Tongue (tissue), 2 donors: ENCODE measurements around the gene B4GALT3. TPM values are rescaled to one million over a fixed set of nuclear protein-coding genes. Genes with fewer than 3 reads are reported as not detected.
"Not testable (repeated sequence)": the region's sequence is repeated elsewhere in the genome, so short reads cannot be mapped to it uniquely, and the experiment has no call there.

Source experiments
- DNase-seq: peaks from one replicate; pipeline ENCODE4 v3.0.0-alpha.2; 2015
- total RNA-seq: library from RNA; depleted of rRNA; stranded (reverse); fragments of >200 nt; gene quantifications from one replicate; pipeline ENCODE4 v1.2.3, GENCODE V29; 2014

The B4GALT3 gene
- total RNA-seq, result 9.3 TPM

DNA sequence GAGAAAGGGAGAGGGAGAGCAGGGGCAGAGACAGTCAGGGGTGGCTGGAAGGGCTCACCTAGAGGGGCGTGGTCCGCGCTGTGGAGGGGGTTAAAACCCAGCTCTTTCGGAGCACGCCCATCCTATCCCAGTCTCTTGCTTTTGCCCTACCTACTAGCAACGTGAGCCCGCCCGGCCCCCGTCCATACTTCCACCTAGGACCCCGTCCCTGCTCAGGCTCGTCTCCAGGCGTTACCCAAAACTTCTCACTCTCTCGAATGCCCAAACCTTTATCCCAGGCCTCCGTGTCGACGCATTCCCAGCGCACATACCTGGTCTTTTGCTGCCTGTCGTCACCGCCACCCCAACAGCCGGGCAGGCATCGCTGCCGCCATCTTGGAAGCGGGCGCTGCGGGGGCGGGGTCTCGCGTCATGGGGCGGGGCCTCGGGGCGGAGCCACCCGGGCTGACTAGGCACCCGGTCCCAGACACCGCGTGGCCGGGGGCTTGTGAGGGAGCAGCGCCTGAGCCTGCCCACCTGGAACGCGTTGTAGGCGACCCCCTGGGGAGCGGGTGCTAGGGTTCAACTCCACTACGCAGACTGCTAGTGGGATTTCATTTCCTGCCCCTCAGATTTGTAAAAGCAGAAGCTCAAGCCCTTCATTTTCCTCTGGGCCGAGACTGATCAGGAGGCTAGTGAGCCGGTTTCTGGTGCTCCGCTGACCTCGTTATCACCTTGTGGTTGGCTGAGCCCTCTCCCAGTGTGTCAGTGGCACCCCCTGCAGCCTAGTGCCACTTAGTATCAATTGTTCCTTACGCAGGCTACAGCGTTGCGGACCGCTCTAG lies at the start of gene B4GALT3:
TSS of gene B4GALT3 (minus strand) at position 396 of the 824 bp plus-strand sequence. CDS start 1,447 bp downstream, outside the sequence.
- peak; percentile 94 for DNase-seq

DNA sequence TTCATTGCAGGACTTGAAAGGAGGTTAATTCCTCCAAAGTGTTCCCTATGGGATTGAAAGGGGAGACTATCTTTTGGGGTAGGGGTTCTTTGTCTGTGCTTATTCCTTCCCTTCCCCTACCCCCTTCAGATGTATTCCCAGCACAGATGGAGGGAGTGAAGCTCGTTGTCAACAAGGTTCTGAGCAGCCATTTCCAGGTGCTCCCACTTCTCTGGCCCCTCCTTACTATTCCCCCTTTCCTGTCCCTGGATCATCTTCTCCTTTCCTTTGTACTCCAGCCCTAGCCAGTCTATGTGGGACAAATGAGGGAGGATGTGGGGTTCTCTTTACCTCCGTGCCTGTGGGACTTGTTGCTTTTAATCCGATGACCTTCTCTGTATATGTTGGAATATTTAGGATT lies 49.5 kb upstream of the B4GALT3 start:
- no peak for DNase-seq

GRCh38 chr1:161226320-161226711 lies 49.0 kb upstream of the B4GALT3 start:
- DNase-seq, result no peak

DNA sequence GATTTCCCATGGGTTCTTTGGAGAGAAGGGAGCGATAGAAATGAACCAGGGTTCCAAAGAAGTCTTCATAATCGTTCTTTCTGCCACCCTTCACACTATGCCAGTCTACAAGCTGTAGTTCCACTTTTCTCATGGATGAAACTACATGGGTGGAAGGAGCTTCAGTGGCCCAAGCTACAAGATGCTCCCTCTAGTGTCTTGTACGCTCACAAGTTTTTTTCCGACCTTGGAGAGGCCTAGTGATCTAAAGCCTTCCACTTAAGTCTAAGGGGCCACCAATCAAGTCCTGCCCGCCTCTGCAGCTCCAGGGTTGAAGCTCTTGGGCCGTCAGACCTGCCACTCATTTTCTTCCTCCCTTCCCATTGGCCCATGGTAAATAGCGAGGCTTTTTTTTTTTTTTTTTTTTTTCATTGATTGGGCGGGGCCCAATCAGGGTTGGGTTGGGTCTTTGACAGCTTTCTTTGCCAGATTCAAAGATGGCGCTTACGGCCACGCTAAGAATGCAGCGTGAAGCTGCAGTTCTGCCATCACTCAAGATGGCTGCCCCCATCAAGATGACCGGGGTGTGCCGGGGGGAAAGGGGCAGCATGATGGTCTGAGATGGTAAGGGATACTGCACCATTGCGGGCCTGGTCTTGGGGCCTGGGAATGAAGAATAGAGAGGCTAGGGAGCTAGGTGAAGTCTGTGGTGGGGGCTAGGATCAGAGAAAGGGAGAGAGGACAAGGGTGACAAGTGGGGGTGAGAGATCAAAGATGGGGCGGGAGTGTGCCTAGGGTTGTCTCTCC lies 48.4 kb upstream of the B4GALT3 start, which contains the start of gene TOMM40L:
TSS of gene TOMM40L (plus strand) at position 527 of the 786 bp plus-strand sequence. CDS start 430 bp downstream, outside the sequence.
- peak; percentile 98 for DNase-seq

DNA sequence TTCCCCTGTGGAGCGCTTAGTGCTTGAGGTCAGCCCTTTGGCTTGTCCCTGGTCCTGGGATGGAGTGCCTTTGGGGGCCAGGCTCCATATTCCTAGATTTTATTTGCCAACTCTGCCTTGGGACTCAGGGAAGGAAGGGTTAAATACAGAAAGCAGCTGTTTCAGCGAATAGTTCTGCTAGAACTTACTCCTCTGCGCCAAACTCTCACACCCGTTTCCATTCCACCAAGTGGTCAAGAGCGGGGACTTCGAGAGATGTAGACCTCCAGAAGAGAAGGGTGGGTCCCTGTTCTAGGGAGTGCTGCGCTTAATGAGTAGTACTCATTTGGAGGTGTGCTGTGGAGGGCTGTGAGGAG lies 47.8 kb upstream of the B4GALT3 start:
- no peak for DNase-seq

DNA sequence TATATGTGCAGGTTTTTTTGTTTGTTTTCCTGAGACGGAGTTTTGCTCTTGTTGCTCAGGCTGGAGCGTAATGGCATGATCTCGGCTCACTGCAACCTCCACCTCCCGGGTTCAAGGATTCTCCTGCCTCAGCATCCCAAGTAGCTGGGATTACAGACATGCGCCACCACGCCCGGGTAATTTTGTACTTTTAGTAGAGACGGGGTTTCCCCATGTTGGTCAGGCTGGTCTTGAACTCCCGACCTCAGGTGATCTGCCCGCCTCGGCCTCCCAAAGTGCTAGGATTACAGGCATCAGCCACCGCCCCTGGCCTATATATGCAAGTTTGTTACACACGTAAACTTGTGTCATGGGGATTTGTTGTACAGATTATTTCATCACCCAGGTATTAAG lies 47.4 kb upstream of the B4GALT3 start:
- DNase-seq, result not testable (repeated sequence)

- no peak for DNase-seq
Measured at GRCh38 chr1:161223805-161224694, 46.7 kb upstream of the B4GALT3 start.

DNA sequence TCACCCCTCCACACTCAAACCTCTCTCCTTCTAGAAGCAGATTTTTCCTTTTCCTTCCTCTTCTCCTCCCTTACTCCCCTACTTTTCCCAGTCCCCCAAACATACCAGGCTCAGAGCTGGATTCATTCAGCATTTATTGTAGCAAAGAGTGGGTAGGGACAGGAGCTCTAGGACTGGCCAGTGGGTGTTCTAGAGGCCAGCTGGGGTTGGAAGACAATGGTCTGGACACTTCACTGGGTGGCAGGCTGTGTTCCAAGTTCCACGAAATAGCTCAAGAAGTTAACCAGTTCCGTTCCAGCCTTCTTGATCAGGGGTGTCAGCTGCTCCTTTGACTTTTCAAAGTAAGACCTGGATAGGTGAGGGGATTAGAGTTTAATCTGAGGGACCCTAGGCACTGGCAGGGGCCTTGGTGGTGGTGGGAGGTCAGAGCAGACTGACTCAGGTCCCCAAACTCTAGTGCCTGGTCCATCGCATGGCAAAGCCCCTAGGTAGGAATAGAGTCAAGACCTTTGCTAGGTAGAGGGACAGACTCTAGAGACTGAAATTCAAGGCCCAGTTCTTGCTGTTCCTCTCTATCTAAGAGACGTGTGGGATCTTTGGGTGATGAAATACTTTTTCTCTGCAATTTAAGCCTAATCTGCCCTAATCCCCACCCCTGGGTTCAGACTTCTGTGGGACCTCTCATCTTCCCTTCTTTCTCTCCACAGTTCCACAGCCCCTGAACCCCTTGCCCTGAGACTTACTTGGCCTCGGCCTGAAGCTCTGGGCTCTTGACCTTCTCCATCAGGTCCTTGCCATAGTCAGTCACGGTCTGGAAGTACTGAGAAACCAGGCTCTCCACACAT lies 45.1 kb upstream of the B4GALT3 start:
- DNase-seq, result no peak

GRCh38 chr1:161220002-161220401 lies 42.7 kb upstream of the B4GALT3 start:
- DNase-seq, result no peak

DNA sequence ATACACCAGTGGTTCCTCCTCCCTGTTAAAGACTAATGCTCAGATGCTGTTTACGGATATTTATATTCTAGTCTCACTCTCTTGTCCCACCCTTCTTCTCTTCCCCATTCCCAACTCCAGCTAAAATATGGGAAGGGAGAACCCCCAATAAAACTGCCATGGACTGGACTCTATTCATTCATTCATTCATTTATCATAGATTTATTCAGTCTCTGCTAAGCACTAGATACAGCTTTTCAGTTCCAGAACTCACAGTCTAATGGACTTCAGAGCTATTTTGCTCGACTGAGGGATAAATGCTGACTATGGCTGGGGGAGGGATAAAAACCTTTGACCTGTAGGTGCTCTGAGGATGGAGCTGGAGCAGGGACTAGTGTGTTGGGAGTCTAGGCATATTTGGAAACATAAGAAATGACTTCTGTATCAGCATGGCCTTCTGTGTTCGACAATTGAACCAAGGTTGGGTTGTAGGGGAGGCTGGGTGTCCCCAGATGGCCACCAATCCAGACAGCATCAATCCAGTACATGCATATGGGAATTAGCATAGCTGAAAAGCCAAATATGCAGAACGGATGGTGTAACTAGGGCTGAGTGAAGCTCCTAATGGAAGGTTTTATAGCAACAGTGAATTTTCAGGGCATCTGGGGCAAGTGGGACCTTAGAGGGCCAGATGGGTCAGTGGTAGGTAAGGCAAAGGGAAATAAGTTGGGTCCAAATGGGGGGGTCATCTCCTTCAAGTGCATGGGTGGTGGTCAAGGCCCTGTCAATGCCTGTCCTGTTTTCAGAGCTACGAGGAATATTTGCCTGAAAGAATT lies 42.0 kb upstream of the B4GALT3 start:
- DNase-seq, result no peak

GRCh38 chr1:161218301-161219077 lies 41.2 kb upstream of the B4GALT3 start:
- DNase-seq, result no peak

DNA sequence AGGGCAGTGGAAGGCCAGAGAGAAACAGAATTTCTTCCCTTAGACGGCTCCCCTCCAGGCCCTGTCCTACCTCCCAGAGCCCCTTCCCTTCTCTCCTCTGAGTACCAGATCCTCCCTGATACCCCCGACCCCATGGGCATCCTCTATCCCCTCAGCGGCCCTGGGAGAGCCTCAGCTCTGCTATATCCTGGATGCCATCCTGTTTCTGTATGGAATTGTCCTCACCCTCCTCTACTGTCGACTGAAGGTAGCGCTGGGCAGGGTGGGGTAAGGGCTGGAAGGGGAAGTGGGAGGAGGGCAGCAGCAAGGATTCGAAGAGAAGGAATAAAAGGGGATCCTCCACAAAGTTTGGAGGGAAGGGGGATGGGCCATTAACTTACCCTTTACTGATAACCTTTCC lies 40.5 kb upstream of the B4GALT3 start:
- no peak for DNase-seq

DNA sequence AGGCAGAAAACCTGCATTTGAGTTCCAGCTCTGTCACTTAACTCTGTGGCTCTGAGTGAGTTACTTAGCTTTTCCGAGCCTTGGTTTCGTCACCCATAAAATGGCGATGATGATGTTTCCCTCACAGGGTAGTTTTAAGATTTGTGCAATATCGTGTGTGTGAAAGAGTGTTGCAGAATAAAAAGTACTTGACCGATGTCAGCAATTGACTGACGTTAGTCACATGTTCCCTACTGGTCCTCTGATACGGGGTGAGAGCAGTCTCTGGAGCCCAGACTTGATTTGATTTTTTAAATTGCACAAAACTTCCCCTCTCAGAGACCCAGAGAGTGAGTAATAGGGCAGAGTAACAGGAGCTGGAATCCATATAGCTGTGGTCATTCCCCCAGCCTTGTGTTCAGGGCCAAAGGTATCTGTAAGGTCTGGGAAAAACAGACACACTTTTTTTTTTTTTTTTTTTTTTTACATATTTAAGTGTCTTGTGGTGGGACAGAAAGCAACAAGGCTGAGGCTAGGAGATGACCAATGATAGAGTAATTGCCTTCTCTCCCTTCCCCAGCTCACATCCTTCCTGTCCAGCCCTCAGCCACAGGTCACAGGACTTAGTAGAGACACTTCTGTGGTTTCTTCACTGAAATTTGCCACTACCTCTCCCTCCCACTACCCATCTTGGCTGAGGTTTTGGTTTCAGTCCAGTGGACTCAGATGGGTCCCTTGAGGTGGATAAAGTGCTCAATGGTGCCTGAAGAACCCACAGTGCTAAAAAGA lies 39.8 kb upstream of the B4GALT3 start:
- no peak for DNase-seq

DNA sequence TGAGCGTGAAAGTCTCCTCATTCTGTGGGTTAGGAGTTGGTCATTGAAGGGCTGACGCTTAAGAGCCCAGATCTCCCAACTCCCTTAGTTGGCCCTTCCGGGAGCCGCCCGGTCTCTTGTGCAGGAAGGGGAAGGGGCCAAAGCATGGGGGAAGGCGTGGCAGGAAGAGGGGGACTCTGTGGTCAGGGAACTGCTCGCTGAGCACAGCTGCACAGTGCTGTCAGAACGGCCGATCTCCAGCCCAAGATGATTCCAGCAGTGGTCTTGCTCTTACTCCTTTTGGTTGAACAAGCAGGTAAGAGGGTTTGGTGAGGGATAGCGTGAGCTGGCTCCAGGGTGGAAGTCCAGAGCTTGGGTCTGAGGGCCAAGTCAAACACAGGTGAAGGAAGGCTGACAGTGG lies 37.8 kb upstream of the B4GALT3 start, which contains the start of gene FCER1G:
TSS of gene FCER1G (plus strand) at position 220 of the 400 bp plus-strand sequence. CDS start at position 247, 27 bp downstream.
- no peak for DNase-seq

- DNase-seq, result no peak
Measured at GRCh38 chr1:161214369-161214768, 37.1 kb upstream of the B4GALT3 start.

DNA sequence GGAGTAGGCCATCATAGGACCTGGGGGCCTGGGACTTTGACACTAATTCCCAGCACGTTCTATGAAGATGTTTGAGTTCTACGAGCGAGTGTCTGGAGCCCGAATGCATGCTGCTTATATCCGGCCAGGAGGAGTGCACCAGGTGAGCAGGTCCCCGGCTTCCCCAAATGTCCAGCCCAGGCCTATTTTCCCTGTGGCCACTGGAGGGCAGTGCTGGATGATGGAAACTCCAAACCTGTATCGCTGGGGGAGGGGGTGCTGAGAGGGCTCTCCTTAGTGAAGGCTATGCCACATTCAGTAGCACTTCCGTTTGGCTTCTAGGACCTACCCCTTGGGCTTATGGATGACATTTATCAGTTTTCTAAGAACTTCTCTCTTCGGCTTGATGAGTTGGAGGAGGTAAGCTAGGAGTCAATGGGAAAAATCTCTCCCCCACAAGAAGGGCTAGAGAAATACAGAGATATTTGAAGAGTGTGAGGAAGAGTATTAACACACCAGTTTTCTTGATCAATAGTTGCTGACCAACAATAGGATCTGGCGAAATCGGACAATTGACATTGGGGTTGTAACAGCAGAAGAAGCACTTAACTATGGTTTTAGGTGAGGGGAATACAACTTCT lies 32.6 kb upstream of the B4GALT3 start:
- peak; percentile 84 for DNase-seq

GRCh38 chr1:161207173-161207572 lies 29.9 kb upstream of the B4GALT3 start:
- DNase-seq, result no peak
